ENCODE measurements around the gene GOLGA6L6.
"Not testable (repeated sequence)": the region's sequence is repeated elsewhere in the genome, so short reads cannot be mapped to it uniquely, and the experiment has no call there.

Gene GOLGA6L6

GRCh38 chr15:20492598-20492997 is 49.0 kb downstream of the GOLGA6L6 start:
- H3K36me3 ChIP-seq (ENCODE audit: control insufficient read depth, insufficient read depth, low read length); H3K4me3 ChIP-seq (replicated peaks; ENCODE audit: low read depth, low read length); H3K27me3 ChIP-seq (replicated peaks; ENCODE audit: control insufficient read depth, insufficient read depth, low read length); DNase-seq (ENCODE audit: extremely low read depth, insufficient read length): not testable (repeated sequence)

GRCh38 chr15:20489320-20489719 is 52.3 kb downstream of the GOLGA6L6 start:
- H3K4me3 ChIP-seq (replicated peaks; ENCODE audit: low read depth, low read length); H3K27me3 ChIP-seq (replicated peaks; ENCODE audit: control insufficient read depth, insufficient read depth, low read length); DNase-seq (ENCODE audit: extremely low read depth, insufficient read length); H3K36me3 ChIP-seq (ENCODE audit: control insufficient read depth, insufficient read depth, low read length): not testable (repeated sequence)

All from GM06990 (cell line).